ENCODE results near the gene SLC49A4. TPM values are rescaled to one million over a fixed set of nuclear protein-coding genes. Genes with fewer than 3 reads are reported as not detected.

Gene SLC49A4
- total RNA-seq, 6 donors from 2014 or later: 13.9 to 22.8 (median 20.7) TPM

GRCh38 chr3:122784436-122784835, 10.4 kb upstream of the SLC49A4 start:
- 87 to 92% methylated on average over 1 of the region's 1 CpG for WGBS, 2 donors
- Histone ChIP-seq H3K9me3 (no peaks in the 10 kb centered on the region), H3K27me3 (no peaks in the 10 kb centered on the region), H3K4me1 (no peaks in the 10 kb centered on the region), H3K27ac (no peak overlapping the region), H3K4me3 (no peak overlapping the region), H3K36me3 (peaks cover 0 to 4% (median 0%) of the 10 kb centered on the region in 4 donors)
- DNase-seq (no peak), ATAC-seq (ENCODE audit: low FRiP score in 2 of 2) (no peak)
- no peak for TF ChIP-seq POLR2AphosphoS5 (IDR thresholded peaks at IDR 0.05)
- TF ChIP-seq EP300 (IDR thresholded peaks at IDR 0.05): no peak
- TF ChIP-seq POLR2A (IDR thresholded peaks at IDR 0.05): no peak
- no peak for TF ChIP-seq CTCF (IDR thresholded peaks at IDR 0.05)

- Histone ChIP-seq H3K4me1 (no peaks in the 10 kb centered on the region), H3K27ac (no peak overlapping the region), H3K36me3 (peaks cover 0 to 4% (median 0%) of the 10 kb centered on the region in 4 donors), H3K27me3 (no peaks in the 10 kb centered on the region), H3K4me3 (no peak overlapping the region), H3K9me3 (no peaks in the 10 kb centered on the region)
- WGBS, 2 donors: 82 to 83% methylated on average over 1 of the region's 1 CpG
- DNase-seq (no peak), ATAC-seq (ENCODE audit: low FRiP score in 2 of 2) (no peak)
- TF ChIP-seq CTCF (IDR thresholded peaks at IDR 0.05) (no peak), POLR2AphosphoS5 (IDR thresholded peaks at IDR 0.05) (no peak), POLR2A (IDR thresholded peaks at IDR 0.05) (no peak), EP300 (IDR thresholded peaks at IDR 0.05) (no peak)
These were observed 9.6 kb upstream of the SLC49A4 start for GRCh38 chr3:122785231-122785630.

- H3K27ac ChIP-seq: no peak overlapping the region
- no peaks in the 10 kb centered on the region for H3K4me1 ChIP-seq
- DNase-seq (no peak), ATAC-seq (ENCODE audit: low FRiP score in 2 of 2) (no peak)
- no peaks in the 10 kb centered on the region for H3K27me3 ChIP-seq
- H3K9me3 ChIP-seq: no peaks in the 10 kb centered on the region
- WGBS, 2 donors: 90 to 93% methylated on average over 1 of the region's 1 CpG
- H3K4me3 ChIP-seq: no peak overlapping the region
- peaks cover 0 to 4% (median 0%) of the 10 kb centered on the region in 4 donors for H3K36me3 ChIP-seq
- TF ChIP-seq EP300 (IDR thresholded peaks at IDR 0.05) (no peak), POLR2AphosphoS5 (IDR thresholded peaks at IDR 0.05) (no peak), POLR2A (IDR thresholded peaks at IDR 0.05) (no peak), CTCF (IDR thresholded peaks at IDR 0.05) (no peak)
These were observed 8.8 kb upstream of the SLC49A4 start for GRCh38 chr3:122786066-122786465.

- peaks cover 0 to 7% (median 3%) of the 10 kb centered on the region in 4 donors for H3K4me1 ChIP-seq
- TF ChIP-seq POLR2AphosphoS5 (IDR thresholded peaks at IDR 0.05) (no peak), EP300 (IDR thresholded peaks at IDR 0.05) (no peak), CTCF (IDR thresholded peaks at IDR 0.05) (no peak), POLR2A (IDR thresholded peaks at IDR 0.05) (no peak)
- ATAC-seq (ENCODE audit: low FRiP score in 2 of 2) (no peak), DNase-seq (no peak)
- no peak overlapping the region for H3K4me3 ChIP-seq
- H3K9me3 ChIP-seq: no peaks in the 10 kb centered on the region
- no peaks in the 10 kb centered on the region for H3K27me3 ChIP-seq
- H3K36me3 ChIP-seq: peaks cover 0 to 4% (median 0%) of the 10 kb centered on the region in 4 donors
- 74 to 82% methylated on average over 2 of the region's 2 CpGs for WGBS, 2 donors
- no peak overlapping the region for H3K27ac ChIP-seq
These were observed 7.0 kb upstream of the SLC49A4 start for GRCh38 chr3:122787872-122788271.

GRCh38 chr3:122789585-122790273, 5.1 kb upstream of the SLC49A4 start:
- Histone ChIP-seq H3K36me3 (peaks cover 0 to 4% (median 0%) of the 10 kb centered on the region in 4 donors), H3K27me3 (no peaks in the 10 kb centered on the region), H3K9me3 (no peaks in the 10 kb centered on the region), H3K4me3 (no peak overlapping the region), H3K4me1 (peaks cover 0 to 10% (median 9%) of the 10 kb centered on the region in 4 donors), H3K27ac (no peak overlapping the region)
- ATAC-seq (ENCODE audit: low FRiP score in 2 of 2) (no peak), DNase-seq (no peak)
- 87 to 90% methylated on average over 11 of the region's 11 CpGs for WGBS, 2 donors
- TF ChIP-seq CTCF (IDR thresholded peaks at IDR 0.05) (no peak), EP300 (IDR thresholded peaks at IDR 0.05) (no peak), POLR2A (IDR thresholded peaks at IDR 0.05) (no peak), POLR2AphosphoS5 (IDR thresholded peaks at IDR 0.05) (no peak)

Data from upper lobe of left lung (tissue), 6 donors.